ENCODE results near the gene SNX4. TPM values are rescaled to one million over a fixed set of nuclear protein-coding genes. Genes with fewer than 3 reads are reported as not detected.

The SNX4 gene
- total and polyA plus RNA-seq, 2 of the 4 experiments (the other 2 are of a cell fraction): 10.7 to 25.6 TPM

DNA sequence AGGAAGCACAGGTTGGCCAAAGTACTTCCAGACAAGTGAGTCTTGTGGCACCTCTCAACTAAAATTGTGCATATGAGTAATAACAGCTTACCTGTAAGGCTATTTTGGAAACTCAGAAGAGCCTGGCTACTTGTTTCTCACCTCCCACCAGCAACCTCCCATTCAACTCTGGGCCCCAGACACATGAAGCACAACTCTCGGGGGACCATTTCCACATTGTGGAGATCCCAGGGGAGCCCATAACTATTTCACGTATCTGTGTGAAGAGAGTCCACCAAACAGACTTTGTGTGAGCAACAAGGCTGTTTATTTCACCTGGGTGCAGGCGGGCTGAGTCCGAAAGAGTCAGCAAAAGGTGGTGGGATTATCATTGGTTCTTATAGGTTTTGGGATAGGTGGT is 5.2 kb upstream of the SNX4 start:
- Histone ChIP-seq H3K9me1 (ENCODE audit: insufficient read depth, low read length) (0 out of 2 replicates have a peak, but pooled peaks cover 2% of the 10 kb centered on the region), H2BK20ac (ENCODE audit: low read depth, low read length) (no peak overlapping the region), H3K4me1 (ENCODE audit: control insufficient read depth, insufficient read depth, low read length) (no peaks in the 10 kb centered on the region), H3K79me1 (ENCODE audit: low read depth in 1 of 2, low read length in 2 of 2) (peaks cover 0 to 7% of the 10 kb centered on the region in 2 experiments; a peak in 2 of 4 replicates), H4K5ac (ENCODE audit: low read depth, low read length) (no peak overlapping the region), H3K14ac (replicated peaks; ENCODE audit: low read depth, low read length) (no peak overlapping the region), H2AK9ac (replicated peaks; ENCODE audit: low read depth, low read length, poor library complexity) (no peak overlapping the region), H4K8ac (ENCODE audit: low read depth in 2 of 2, low read length in 2 of 2) (no peak overlapping the region), H3K9me3 (ENCODE audit: control insufficient read depth, insufficient read depth, low read length) (no peaks in the 10 kb centered on the region), H4K20me1 (ENCODE audit: insufficient read depth, low read length) (no peaks in the 10 kb centered on the region), H3K4ac (ENCODE audit: low read depth, low read length) (no peak overlapping the region), H3K27me3 (ENCODE audit: control insufficient read depth, insufficient read depth, low read length) (no peaks in the 10 kb centered on the region), H2BK120ac (ENCODE audit: low read depth, low read length) (no peak overlapping the region), H3K4me3 (ENCODE audit: insufficient read depth, low read depth, low read length) (no peak overlapping the region), H2AK5ac (ENCODE audit: low read depth, low read length) (no peak overlapping the region), H3K36me3 (ENCODE audit: control insufficient read depth, insufficient read depth, low read length) (peaks cover 1% of the 10 kb centered on the region; the same call in 1 of the 2 replicates), H3K18ac (ENCODE audit: low read depth, low read length) (no peak overlapping the region), H3K4me2 (ENCODE audit: low read depth, low read length) (no peak overlapping the region), H4K91ac (ENCODE audit: insufficient read depth, low read depth, low read length) (no peak overlapping the region), H3K9ac (ENCODE audit: low read depth, low read length) (no peak overlapping the region), H3K56ac (ENCODE audit: extremely low read depth, insufficient read depth, low read length) (no peak overlapping the region), H3K27ac (ENCODE audit: insufficient read depth, low read length) (no peak overlapping the region), H2BK5ac (ENCODE audit: low read depth, low read length, poor library complexity, severe bottlenecking) (no peak overlapping the region), H3K23ac (ENCODE audit: low read depth, low read length) (no peak overlapping the region), H2AFZ (replicated peaks; ENCODE audit: low read length, poor library complexity) (no peak overlapping the region), H2BK15ac (ENCODE audit: low read depth, low read length) (no peak overlapping the region)
- in situ Hi-C loops (cut with MboI; ENCODE audit: low sequenced_read_pairs) (no loop called here), intact Hi-C loops (cut with micrococcal nuclease) (no loop called here), dilution Hi-C loops (cut with HindIII; ENCODE audit: low sequenced_read_pairs, unreplicated experiment) (no loop called here)
- no TSS peak for BruUV-seq (replicated peaks)
- TF ChIP-seq FOS (IDR thresholded peaks at IDR 0.05; ENCODE audit: low read depth, low read length) (no peak), MAFK (IDR thresholded peaks at IDR 0.05; ENCODE audit: low read depth, low read length) (no peak), RAD21 (IDR thresholded peaks at IDR 0.05; ENCODE audit: low read length) (no peak), MXI1 (IDR thresholded peaks at IDR 0.05; ENCODE audit: borderline replicate concordance, low read depth, low read length) (no peak), POLR2A (IDR thresholded peaks at IDR 0.05; ENCODE audit: low read depth, low read length) (no peak), BHLHE40 (IDR thresholded peaks at IDR 0.05; ENCODE audit: low read depth, low read length) (no peak), SMC3 (IDR thresholded peaks at IDR 0.05; ENCODE audit: low read depth, low read length) (no peak), MAZ (IDR thresholded peaks at IDR 0.05; ENCODE audit: borderline replicate concordance, low read depth, low read length) (no peak), CEBPB (IDR thresholded peaks at IDR 0.05; ENCODE audit: low read depth, low read length) (no peak), RCOR1 (IDR thresholded peaks at IDR 0.05; ENCODE audit: insufficient replicate concordance, low read length) (no peak), RFX5 (IDR thresholded peaks at IDR 0.05; ENCODE audit: low read depth, low read length) (no peak)
- TF ChIP-seq, protein P1, sequence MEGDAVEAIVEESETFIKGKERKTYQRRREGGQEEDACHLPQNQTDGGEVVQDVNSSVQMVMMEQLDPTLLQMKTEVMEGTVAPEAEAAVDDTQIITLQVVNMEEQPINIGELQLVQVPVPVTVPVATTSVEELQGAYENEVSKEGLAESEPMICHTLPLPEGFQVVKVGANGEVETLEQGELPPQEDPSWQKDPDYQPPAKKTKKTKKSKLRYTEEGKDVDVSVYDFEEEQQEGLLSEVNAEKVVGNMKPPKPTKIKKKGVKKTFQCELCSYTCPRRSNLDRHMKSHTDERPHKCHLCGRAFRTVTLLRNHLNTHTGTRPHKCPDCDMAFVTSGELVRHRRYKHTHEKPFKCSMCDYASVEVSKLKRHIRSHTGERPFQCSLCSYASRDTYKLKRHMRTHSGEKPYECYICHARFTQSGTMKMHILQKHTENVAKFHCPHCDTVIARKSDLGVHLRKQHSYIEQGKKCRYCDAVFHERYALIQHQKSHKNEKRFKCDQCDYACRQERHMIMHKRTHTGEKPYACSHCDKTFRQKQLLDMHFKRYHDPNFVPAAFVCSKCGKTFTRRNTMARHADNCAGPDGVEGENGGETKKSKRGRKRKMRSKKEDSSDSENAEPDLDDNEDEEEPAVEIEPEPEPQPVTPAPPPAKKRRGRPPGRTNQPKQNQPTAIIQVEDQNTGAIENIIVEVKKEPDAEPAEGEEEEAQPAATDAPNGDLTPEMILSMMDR (conservative IDR thresholded peaks at IDR 0.05; ENCODE audit: low read depth, low read length): no peak
- TF ChIP-seq, protein P2, sequence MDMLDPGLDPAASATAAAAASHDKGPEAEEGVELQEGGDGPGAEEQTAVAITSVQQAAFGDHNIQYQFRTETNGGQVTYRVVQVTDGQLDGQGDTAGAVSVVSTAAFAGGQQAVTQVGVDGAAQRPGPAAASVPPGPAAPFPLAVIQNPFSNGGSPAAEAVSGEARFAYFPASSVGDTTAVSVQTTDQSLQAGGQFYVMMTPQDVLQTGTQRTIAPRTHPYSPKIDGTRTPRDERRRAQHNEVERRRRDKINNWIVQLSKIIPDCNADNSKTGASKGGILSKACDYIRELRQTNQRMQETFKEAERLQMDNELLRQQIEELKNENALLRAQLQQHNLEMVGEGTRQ (IDR thresholded peaks at IDR 0.05; ENCODE audit: low read depth, low read length): no peak
- TF ChIP-seq, protein P3, sequence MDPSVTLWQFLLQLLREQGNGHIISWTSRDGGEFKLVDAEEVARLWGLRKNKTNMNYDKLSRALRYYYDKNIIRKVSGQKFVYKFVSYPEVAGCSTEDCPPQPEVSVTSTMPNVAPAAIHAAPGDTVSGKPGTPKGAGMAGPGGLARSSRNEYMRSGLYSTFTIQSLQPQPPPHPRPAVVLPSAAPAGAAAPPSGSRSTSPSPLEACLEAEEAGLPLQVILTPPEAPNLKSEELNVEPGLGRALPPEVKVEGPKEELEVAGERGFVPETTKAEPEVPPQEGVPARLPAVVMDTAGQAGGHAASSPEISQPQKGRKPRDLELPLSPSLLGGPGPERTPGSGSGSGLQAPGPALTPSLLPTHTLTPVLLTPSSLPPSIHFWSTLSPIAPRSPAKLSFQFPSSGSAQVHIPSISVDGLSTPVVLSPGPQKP (IDR thresholded peaks at IDR 0.05; ENCODE audit: borderline replicate concordance, low read depth, low read length): no peak
- ChIA-PET POLR2A (ENCODE audit: unreplicated experiment) (no interaction called here), CTCF (interaction anchor here (1.3 kb wide), 1 partner anchor 20 kb away, joined by 4 read pairs; no protein-coding TSS in a partner anchor)
- DNase-seq (no peak), ATAC-seq (ENCODE audit: low read depth) (no peak)
- WGBS, 2 experiments (ENCODE audit: extremely low coverage in 2 of 2, insufficient read length in 1 of 2): 100% methylated on average over 1 of the region's 4 CpGs; no CpG with 5 or more reads in 1 of the 2 experiments
